SK-N-SH (cell line): ENCODE measurements around the gene TEAD2. TPM values are rescaled to one million over a fixed set of nuclear protein-coding genes. Genes with fewer than 3 reads are reported as not detected.

Source experiments
- CTCF ChIA-PET: fragments of 300-600, 350-600 bp; formaldehyde crosslinking; extraction: SDS; loops from one replicate; lab custom pipeline; 2021; lab: Yijun Ruan, JAX
- POLR2A ChIA-PET: fragments of 350-600 bp; sonication (Branson Sonifier 250); formaldehyde crosslinking; extraction: SDS; loops from one replicate; lab custom pipeline; 2020; ENCODE audit warnings: antibody characterized with exemption, inconsistent platforms; lab: Yijun Ruan, JAX
- DNase-seq: peaks from one replicate; pipeline ENCODE4 v3.0.0; 2012
- H2AFZ ChIP-seq: fragments of 200-600 bp; sonication (generic); 2 replicates; pipeline ENCODE4 v1.8.1; 2016; ENCODE audit warnings: antibody characterized with exemption, mild to moderate bottlenecking, low read depth
- H3F3A ChIP-seq: fragments of 200-600 bp; sonication (generic); replicated peaks from 2 replicates; pipeline ENCODE3; 2016; ENCODE audit warnings: antibody characterized with exemption, mild to moderate bottlenecking; ENCODE audit not compliant: insufficient read depth
- H3K27ac ChIP-seq, 2 experiments: fragments of 200-500 bp in 1 of 2; fragments of 200-600 bp in 1 of 2; sonication (Bioruptor generic) in 1 of 2; sonication (generic), shearing (Covaris generic) in 1 of 2; 2 replicates each; pipeline versions ENCODE4 v1.5.1 to v1.6.1; 2014 to 2016; ENCODE audit warnings: low read depth in 2 of 2, inconsistent platforms in 1 of 2, low read length in 1 of 2, mild to moderate bottlenecking in 1 of 2, mixed read lengths in 1 of 2
- H3K27me3 ChIP-seq: fragments of 200-600 bp; sonication (generic), shearing (Covaris generic); 2 replicates; pipeline ENCODE4 v1.6.1; 2016; ENCODE audit warnings: mixed run types; ENCODE audit not compliant: insufficient read depth
- H3K36me3 ChIP-seq, 2 experiments: fragments of 200-500 bp in 1 of 2; fragments of 200-600 bp in 1 of 2; sonication (Bioruptor generic) in 1 of 2; sonication (generic) in 1 of 2; replicated peaks in 1 of 2; 2 replicates each; pipeline versions ENCODE3 to v1.5.1; 2014 to 2016; ENCODE audit warnings: low read length in 1 of 2, mild to moderate bottlenecking in 1 of 2; ENCODE audit not compliant: insufficient read depth in 2 of 2, control insufficient read depth in 1 of 2
- H3K4me1 ChIP-seq, 2 experiments: fragments of 200-500 bp in 1 of 2; fragments of 200-600 bp in 1 of 2; sonication (Bioruptor generic) in 1 of 2; sonication (generic), shearing (Covaris generic) in 1 of 2; 2 replicates each; pipeline versions ENCODE4 v1.5.1 to v1.6.1; 2014 to 2016; ENCODE audit warnings: low read depth in 1 of 2, low read length in 1 of 2, mixed run types in 1 of 2; ENCODE audit not compliant: insufficient read depth in 2 of 2, control insufficient read depth in 1 of 2
- H3K4me2 ChIP-seq: fragments of 200-600 bp; sonication (generic), shearing (Covaris generic); 2 replicates; pipeline ENCODE4 v1.6.1; 2017; ENCODE audit warnings: mixed run types
- H3K4me3 ChIP-seq, 2 experiments: fragments of 200-500 bp in 1 of 2; fragments of 200-600 bp in 1 of 2; sonication (Bioruptor generic) in 1 of 2; sonication (generic), shearing (Covaris generic) in 1 of 2; 2 replicates each; pipeline versions ENCODE4 v1.5.1 to v1.8.1; 2014 to 2016; ENCODE audit warnings: low read depth in 2 of 2, inconsistent platforms in 1 of 2, low read length in 1 of 2, mild to moderate bottlenecking in 1 of 2, mixed read lengths in 1 of 2, moderate library complexity in 1 of 2
- H3K79me2 ChIP-seq: fragments of 200-600 bp; sonication (generic); 2 replicates; pipeline ENCODE4 v1.8.1; 2017; ENCODE audit warnings: mild to moderate bottlenecking; ENCODE audit not compliant: insufficient read depth
- H3K9ac ChIP-seq: fragments of 200-600 bp; sonication (generic); 2 replicates; pipeline ENCODE4 v1.6.1; 2017; ENCODE audit warnings: mixed run types
- H3K9me2 ChIP-seq: fragments of 200-600 bp; sonication (generic); 2 replicates; pipeline ENCODE4 v1.6.1; 2017; ENCODE audit warnings: mixed run types
- H3K9me3 ChIP-seq: fragments of 200-600 bp; sonication (generic); 2 replicates; pipeline ENCODE4 v1.6.1; 2017; ENCODE audit warnings: mixed run types, mild to moderate bottlenecking, moderate library complexity
- H4K20me1 ChIP-seq: fragments of 200-600 bp; sonication (generic); 2 replicates; pipeline ENCODE4 v1.6.1; 2017; ENCODE audit warnings: mild to moderate bottlenecking, mixed run types; ENCODE audit not compliant: insufficient read depth
- ELF1 ChIP-seq: IDR thresholded peaks from 2 replicates; pipeline ENCODE4 v1.4.0; 2012
- EZH2phosphoT487 ChIP-seq: fragments of 200-600 bp; sonication (generic); IDR thresholded peaks from 2 replicates; pipeline ENCODE4 v1.6.1; 2017; ENCODE audit warnings: low read depth, mixed run types, mild to moderate bottlenecking, antibody characterized with exemption, moderate library complexity, borderline replicate concordance
- FOSL2 ChIP-seq: IDR thresholded peaks from 2 replicates; pipeline ENCODE4 v1.4.0; 2012; ENCODE audit warnings: low read depth, mild to moderate bottlenecking, moderate library complexity, borderline replicate concordance
- FOXJ3 ChIP-seq: sonication (generic); formaldehyde crosslinking; IDR thresholded peaks from 2 replicates; pipeline ENCODE4 v1.5.1; 2020; ENCODE audit warnings: mild to moderate bottlenecking, missing genetic modification reagents
- GABPA ChIP-seq: IDR thresholded peaks from 2 replicates; pipeline ENCODE4 v1.4.0; 2012; ENCODE audit warnings: low read depth, mild to moderate bottlenecking
- GATA2 ChIP-seq: sonication (generic); formaldehyde crosslinking; IDR thresholded peaks from 2 replicates; pipeline ENCODE4 v1.5.0; 2020; ENCODE audit warnings: mild to moderate bottlenecking, missing genetic modification reagents
- NRF1 ChIP-seq: IDR thresholded peaks from 2 replicates; pipeline ENCODE4 v1.6.1; 2012; ENCODE audit warnings: low read depth, mild to moderate bottlenecking, low read length
- RCOR1 ChIP-seq: fragments of 150-350 bp; IDR thresholded peaks from 2 replicates; pipeline ENCODE4 v1.6.1; 2017; ENCODE audit warnings: antibody characterized with exemption, low read length
- TEAD4 ChIP-seq: IDR thresholded peaks from 2 replicates; pipeline ENCODE4 v1.4.0; 2012; ENCODE audit warnings: mild to moderate bottlenecking, borderline replicate concordance; ENCODE audit not compliant: insufficient read depth
- WGBS: methylation state at CpG from one replicate; pipeline ENCODE4 v1.1.6; 2017; ENCODE audit warnings: low lambda C conversion rate; 5-methylcytosine and 5-hydroxymethylcytosine counted together
- polyA plus RNA-seq, 3 experiments: library from polyadenylated mRNA; depleted of rRNA; stranded (reverse); fragments of >200 nt; gene quantifications; 2 replicates each; pipeline ENCODE4 v1.2.3, GENCODE V29; 2012
- TF ChIP-seq, protein P1 (sequence below): IDR thresholded peaks from 2 replicates; pipeline ENCODE4 v1.4.0; 2012; ENCODE audit warnings: low read depth, borderline replicate concordance
- TF ChIP-seq, protein P2 (sequence below): IDR thresholded peaks from 2 replicates; pipeline ENCODE4 v1.6.1; 2012; ENCODE audit warnings: mild to moderate bottlenecking, low read depth, low read length, moderate library complexity
- TF ChIP-seq, protein P3 (sequence below): IDR thresholded peaks from 2 replicates; pipeline ENCODE4 v1.4.0; 2012; ENCODE audit warnings: low read depth, borderline replicate concordance

Gene TEAD2
- polyA plus RNA-seq, 1 of the 3 experiments (the other 2 are of a cell fraction) = 27.9 TPM

DNA sequence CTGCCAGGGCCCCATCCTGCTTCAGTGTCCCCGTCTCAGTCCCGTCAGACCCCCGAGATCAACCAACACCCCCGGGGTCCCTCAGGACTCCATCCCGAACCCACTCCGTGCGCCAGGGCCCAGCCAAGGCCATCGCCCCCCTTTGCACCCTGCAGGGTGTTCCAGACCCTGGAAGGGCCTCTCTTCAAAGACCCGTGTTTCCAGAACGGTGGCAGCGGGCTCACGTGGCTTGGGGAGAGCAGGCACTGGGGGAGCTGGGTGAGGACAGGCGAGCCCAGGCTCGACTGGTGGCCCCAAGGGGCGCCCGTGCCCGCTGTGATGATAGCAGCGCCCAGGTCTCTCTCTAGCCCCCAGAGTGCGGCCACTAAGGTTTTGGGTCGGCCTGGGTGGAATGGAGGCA, 27.2 kb upstream of the TEAD2 start:
- H3K36me3 ChIP-seq = no peaks in the 10 kb centered on the region
- H3K9ac ChIP-seq = no peak overlapping the region
- H3K9me2 ChIP-seq = no peaks in the 10 kb centered on the region
- WGBS = 70% methylated on average over 14 of the region's 20 CpGs
- no peak overlapping the region for H3K4me3 ChIP-seq
- H2AFZ ChIP-seq = no peak overlapping the region
- H3K4me1 ChIP-seq = peaks cover 0 to 3% of the 10 kb centered on the region in 2 experiments; a peak in 1 of 4 replicates
- ChIA-PET CTCF (interaction anchor here (3.2 to 8.8 kb wide), 5 partner anchors 9 to 54 kb away, joined by 11 to 149 read pairs (median 51); partner anchors contain the start of genes GFY and SLC17A7), POLR2A (no interaction called here)
- no peak for DNase-seq
- peaks cover 40% of the 10 kb centered on the region for H3K27me3 ChIP-seq
- H3K27ac ChIP-seq = no peak overlapping the region
- no peaks in the 10 kb centered on the region for H3K79me2 ChIP-seq
- no peaks in the 10 kb centered on the region for H4K20me1 ChIP-seq
- H3K9me3 ChIP-seq = no peaks in the 10 kb centered on the region
- no peak for TF ChIP-seq GABPA
- no peak for TF ChIP-seq FOSL2
- no peak for TF ChIP-seq NRF1
- TF ChIP-seq, protein P1, sequence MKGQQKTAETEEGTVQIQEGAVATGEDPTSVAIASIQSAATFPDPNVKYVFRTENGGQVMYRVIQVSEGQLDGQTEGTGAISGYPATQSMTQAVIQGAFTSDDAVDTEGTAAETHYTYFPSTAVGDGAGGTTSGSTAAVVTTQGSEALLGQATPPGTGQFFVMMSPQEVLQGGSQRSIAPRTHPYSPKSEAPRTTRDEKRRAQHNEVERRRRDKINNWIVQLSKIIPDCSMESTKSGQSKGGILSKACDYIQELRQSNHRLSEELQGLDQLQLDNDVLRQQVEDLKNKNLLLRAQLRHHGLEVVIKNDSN = no peak
- TF ChIP-seq EZH2phosphoT487 = no peak
- TF ChIP-seq, protein P2, sequence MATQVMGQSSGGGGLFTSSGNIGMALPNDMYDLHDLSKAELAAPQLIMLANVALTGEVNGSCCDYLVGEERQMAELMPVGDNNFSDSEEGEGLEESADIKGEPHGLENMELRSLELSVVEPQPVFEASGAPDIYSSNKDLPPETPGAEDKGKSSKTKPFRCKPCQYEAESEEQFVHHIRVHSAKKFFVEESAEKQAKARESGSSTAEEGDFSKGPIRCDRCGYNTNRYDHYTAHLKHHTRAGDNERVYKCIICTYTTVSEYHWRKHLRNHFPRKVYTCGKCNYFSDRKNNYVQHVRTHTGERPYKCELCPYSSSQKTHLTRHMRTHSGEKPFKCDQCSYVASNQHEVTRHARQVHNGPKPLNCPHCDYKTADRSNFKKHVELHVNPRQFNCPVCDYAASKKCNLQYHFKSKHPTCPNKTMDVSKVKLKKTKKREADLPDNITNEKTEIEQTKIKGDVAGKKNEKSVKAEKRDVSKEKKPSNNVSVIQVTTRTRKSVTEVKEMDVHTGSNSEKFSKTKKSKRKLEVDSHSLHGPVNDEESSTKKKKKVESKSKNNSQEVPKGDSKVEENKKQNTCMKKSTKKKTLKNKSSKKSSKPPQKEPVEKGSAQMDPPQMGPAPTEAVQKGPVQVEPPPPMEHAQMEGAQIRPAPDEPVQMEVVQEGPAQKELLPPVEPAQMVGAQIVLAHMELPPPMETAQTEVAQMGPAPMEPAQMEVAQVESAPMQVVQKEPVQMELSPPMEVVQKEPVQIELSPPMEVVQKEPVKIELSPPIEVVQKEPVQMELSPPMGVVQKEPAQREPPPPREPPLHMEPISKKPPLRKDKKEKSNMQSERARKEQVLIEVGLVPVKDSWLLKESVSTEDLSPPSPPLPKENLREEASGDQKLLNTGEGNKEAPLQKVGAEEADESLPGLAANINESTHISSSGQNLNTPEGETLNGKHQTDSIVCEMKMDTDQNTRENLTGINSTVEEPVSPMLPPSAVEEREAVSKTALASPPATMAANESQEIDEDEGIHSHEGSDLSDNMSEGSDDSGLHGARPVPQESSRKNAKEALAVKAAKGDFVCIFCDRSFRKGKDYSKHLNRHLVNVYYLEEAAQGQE = no peak
- no peak for TF ChIP-seq GATA2 (CRISPR knock-in tag)
- TF ChIP-seq RCOR1 = no peak
- no peak for TF ChIP-seq ELF1
- TF ChIP-seq, protein P3, sequence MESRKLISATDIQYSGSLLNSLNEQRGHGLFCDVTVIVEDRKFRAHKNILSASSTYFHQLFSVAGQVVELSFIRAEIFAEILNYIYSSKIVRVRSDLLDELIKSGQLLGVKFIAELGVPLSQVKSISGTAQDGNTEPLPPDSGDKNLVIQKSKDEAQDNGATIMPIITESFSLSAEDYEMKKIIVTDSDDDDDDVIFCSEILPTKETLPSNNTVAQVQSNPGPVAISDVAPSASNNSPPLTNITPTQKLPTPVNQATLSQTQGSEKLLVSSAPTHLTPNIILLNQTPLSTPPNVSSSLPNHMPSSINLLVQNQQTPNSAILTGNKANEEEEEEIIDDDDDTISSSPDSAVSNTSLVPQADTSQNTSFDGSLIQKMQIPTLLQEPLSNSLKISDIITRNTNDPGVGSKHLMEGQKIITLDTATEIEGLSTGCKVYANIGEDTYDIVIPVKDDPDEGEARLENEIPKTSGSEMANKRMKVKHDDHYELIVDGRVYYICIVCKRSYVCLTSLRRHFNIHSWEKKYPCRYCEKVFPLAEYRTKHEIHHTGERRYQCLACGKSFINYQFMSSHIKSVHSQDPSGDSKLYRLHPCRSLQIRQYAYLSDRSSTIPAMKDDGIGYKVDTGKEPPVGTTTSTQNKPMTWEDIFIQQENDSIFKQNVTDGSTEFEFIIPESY = no peak
- TF ChIP-seq FOXJ3 = no peak
- TF ChIP-seq TEAD4 = no peak
- H3F3A ChIP-seq = peaks cover 9% of the 10 kb centered on the region
- H3K4me2 ChIP-seq = no peak overlapping the region
